Ureter (tissue), 1 donor: ENCODE results near the gene OR13G1. TPM values are rescaled to one million over a fixed set of nuclear protein-coding genes. Genes with fewer than 3 reads are reported as not detected.

ENCODE experiments used
- total RNA-seq: library from RNA; stranded (reverse); gene quantifications from one replicate; pipeline ENCODE4 v1.2.4, GENCODE V29; 2023
- donor health status: DM: yes; HTN: yes; CAD: no.

The OR13G1 gene
- total RNA-seq, 1 donor from 2014 or later, result not detected

Other genes with a start within 250 kb of the OR13G1 start
- gene OR2B11, start 221.6 kb downstream of the OR13G1 start, total RNA-seq, result not detected
- 0.08 TPM for gene OR2C3, start 143.3 kb downstream of the OR13G1 start, total RNA-seq
- 0.91 TPM for gene GCSAML, start 130.6 kb downstream of the OR13G1 start, total RNA-seq
- gene OR2G2, start 91.4 kb downstream of the OR13G1 start, total RNA-seq, result not detected
- gene OR2G3, start 74.2 kb downstream of the OR13G1 start, total RNA-seq, result not detected
- gene OR6F1, start 36.9 kb upstream of the OR13G1 start, total RNA-seq, result not detected
- gene OR14K1, start 58.9 kb upstream of the OR13G1 start, total RNA-seq, result not detected
- not detected for gene OR14A2, start 68.4 kb upstream of the OR13G1 start, total RNA-seq
- gene OR1C1, start 80.8 kb upstream of the OR13G1 start, total RNA-seq, result not detected
- gene OR14A16, start 144.4 kb upstream of the OR13G1 start, total RNA-seq, result not detected
- gene OR11L1, start 162.2 kb upstream of the OR13G1 start, total RNA-seq, result not detected
- gene TRIM58, start 177.4 kb upstream of the OR13G1 start, total RNA-seq, result 0.42 TPM
- gene OR2W3, start 215.8 kb upstream of the OR13G1 start, total RNA-seq, result not detected
- not detected for gene OR2T8, start 240.5 kb upstream of the OR13G1 start, total RNA-seq
- not detected for gene OR2AJ1, start 245.2 kb upstream of the OR13G1 start, total RNA-seq